ENCODE measurements around the gene DEDD.

DEDD gene

GRCh38 chr1:161091093-161091492 is 41.4 kb downstream of the DEDD start:
- Histone ChIP-seq H3K36me3 (ENCODE audit: control insufficient read depth, insufficient read depth, low read length) (no peaks in the 10 kb centered on the region), H3K4me3 (ENCODE audit: low read depth, low read length) (no peak overlapping the region), H3K27ac (ENCODE audit: low read depth, low read length) (no peak overlapping the region), H3K9me3 (ENCODE audit: control insufficient read depth, insufficient read depth, low read length) (no peaks in the 10 kb centered on the region), H3K9ac (ENCODE audit: low read depth, low read length) (no peak overlapping the region), H3K27me3 (ENCODE audit: control insufficient read depth, insufficient read depth, low read length) (no peaks in the 10 kb centered on the region), H3K4me1 (ENCODE audit: control insufficient read depth, insufficient read depth, low read length) (0 out of 2 replicates have a peak, but pooled peaks cover 7% of the 10 kb centered on the region)

GRCh38 chr1:161090617-161091016 is 41.9 kb downstream of the DEDD start:
- H3K9ac ChIP-seq (ENCODE audit: low read depth, low read length), result no peak overlapping the region
- H3K27ac ChIP-seq (ENCODE audit: low read depth, low read length), result no peak overlapping the region
- no peak overlapping the region for H3K4me3 ChIP-seq (ENCODE audit: low read depth, low read length)
- 0 out of 2 replicates have a peak, but pooled peaks cover 7% of the 10 kb centered on the region for H3K4me1 ChIP-seq (ENCODE audit: control insufficient read depth, insufficient read depth, low read length)
- no peaks in the 10 kb centered on the region for H3K27me3 ChIP-seq (ENCODE audit: control insufficient read depth, insufficient read depth, low read length)
- no peaks in the 10 kb centered on the region for H3K9me3 ChIP-seq (ENCODE audit: control insufficient read depth, insufficient read depth, low read length)
- H3K36me3 ChIP-seq (ENCODE audit: control insufficient read depth, insufficient read depth, low read length), result no peaks in the 10 kb centered on the region

- Histone ChIP-seq H3K4me3 (ENCODE audit: low read depth, low read length) (no peak overlapping the region), H3K9me3 (ENCODE audit: control insufficient read depth, insufficient read depth, low read length) (no peaks in the 10 kb centered on the region), H3K9ac (ENCODE audit: low read depth, low read length) (no peak overlapping the region), H3K27ac (ENCODE audit: low read depth, low read length) (no peak overlapping the region), H3K36me3 (ENCODE audit: control insufficient read depth, insufficient read depth, low read length) (no peaks in the 10 kb centered on the region), H3K4me1 (ENCODE audit: control insufficient read depth, insufficient read depth, low read length) (0 out of 2 replicates have a peak, but pooled peaks cover 7% of the 10 kb centered on the region), H3K27me3 (ENCODE audit: control insufficient read depth, insufficient read depth, low read length) (no peaks in the 10 kb centered on the region)
Measured at GRCh38 chr1:161089938-161090337, 42.5 kb downstream of the DEDD start.

GRCh38 chr1:161089251-161089924 is 43.1 kb downstream of the DEDD start, which contains the start of gene NECTIN4:
Gene NECTIN4, minus strand, starts transcription at chr1:161089558. Its CDS starts 262 bp downstream, at chr1:161089296.
- Histone ChIP-seq H3K9ac (ENCODE audit: low read depth, low read length) (no peak within 1 kb of the TSS), H3K27ac (ENCODE audit: low read depth, low read length) (no peak within 1 kb of the TSS), H3K4me3 (ENCODE audit: low read depth, low read length) (no peak within 1 kb of the TSS)

GRCh38 chr1:161088587-161089110 is 43.8 kb downstream of the DEDD start:
- H3K36me3 ChIP-seq (ENCODE audit: control insufficient read depth, insufficient read depth, low read length), result no peaks in the 10 kb centered on the region
- no peak overlapping the region for H3K4me3 ChIP-seq (ENCODE audit: low read depth, low read length)
- H3K27me3 ChIP-seq (ENCODE audit: control insufficient read depth, insufficient read depth, low read length), result no peaks in the 10 kb centered on the region
- no peaks in the 10 kb centered on the region for H3K9me3 ChIP-seq (ENCODE audit: control insufficient read depth, insufficient read depth, low read length)
- H3K27ac ChIP-seq (ENCODE audit: low read depth, low read length), result no peak overlapping the region
- H3K9ac ChIP-seq (ENCODE audit: low read depth, low read length), result no peak overlapping the region
- 0 out of 2 replicates have a peak, but pooled peaks cover 7% of the 10 kb centered on the region for H3K4me1 ChIP-seq (ENCODE audit: control insufficient read depth, insufficient read depth, low read length)

More at GRCh38 chr1:161089251-161089924, 43.1 kb downstream of the DEDD start, which contains the start of gene NECTIN4:
- Histone ChIP-seq H3K4me1 (ENCODE audit: control insufficient read depth, insufficient read depth, low read length) (0 out of 2 replicates have a peak, but pooled peaks cover 7% of the 10 kb centered on the region), H3K36me3 (ENCODE audit: control insufficient read depth, insufficient read depth, low read length) (no peaks in the 10 kb centered on the region), H3K27me3 (ENCODE audit: control insufficient read depth, insufficient read depth, low read length) (no peaks in the 10 kb centered on the region), H3K9me3 (ENCODE audit: control insufficient read depth, insufficient read depth, low read length) (no peaks in the 10 kb centered on the region)

- 0 out of 2 replicates have a peak, but pooled peaks cover 10% of the 10 kb centered on the region for H3K4me1 ChIP-seq (ENCODE audit: control insufficient read depth, insufficient read depth, low read length)
- no peaks in the 10 kb centered on the region for H3K36me3 ChIP-seq (ENCODE audit: control insufficient read depth, insufficient read depth, low read length)
- H3K4me3 ChIP-seq (ENCODE audit: low read depth, low read length), result no peak overlapping the region
- H3K27me3 ChIP-seq (ENCODE audit: control insufficient read depth, insufficient read depth, low read length), result no peaks in the 10 kb centered on the region
- H3K9me3 ChIP-seq (ENCODE audit: control insufficient read depth, insufficient read depth, low read length), result no peaks in the 10 kb centered on the region
- H3K27ac ChIP-seq (ENCODE audit: low read depth, low read length), result no peak overlapping the region
- H3K9ac ChIP-seq (ENCODE audit: low read depth, low read length), result no peak overlapping the region
Measured at GRCh38 chr1:161086457-161086856, 46.0 kb downstream of the DEDD start.

- Histone ChIP-seq H3K9ac (ENCODE audit: low read depth, low read length) (no peak overlapping the region), H3K4me3 (ENCODE audit: low read depth, low read length) (no peak overlapping the region), H3K9me3 (ENCODE audit: control insufficient read depth, insufficient read depth, low read length) (no peaks in the 10 kb centered on the region), H3K27me3 (ENCODE audit: control insufficient read depth, insufficient read depth, low read length) (no peaks in the 10 kb centered on the region), H3K36me3 (ENCODE audit: control insufficient read depth, insufficient read depth, low read length) (no peaks in the 10 kb centered on the region), H3K27ac (ENCODE audit: low read depth, low read length) (peak overlapping the region; percentile 9), H3K4me1 (ENCODE audit: control insufficient read depth, insufficient read depth, low read length) (0 out of 2 replicates have a peak, but pooled peaks cover 10% of the 10 kb centered on the region)
Measured at GRCh38 chr1:161085165-161085564, 47.3 kb downstream of the DEDD start.

GRCh38 chr1:161084597-161084988 is 47.9 kb downstream of the DEDD start:
- Histone ChIP-seq H3K4me1 (ENCODE audit: control insufficient read depth, insufficient read depth, low read length) (0 out of 2 replicates have a peak, but pooled peaks cover 8% of the 10 kb centered on the region), H3K9ac (ENCODE audit: low read depth, low read length) (no peak overlapping the region), H3K36me3 (ENCODE audit: control insufficient read depth, insufficient read depth, low read length) (no peaks in the 10 kb centered on the region), H3K27me3 (ENCODE audit: control insufficient read depth, insufficient read depth, low read length) (no peaks in the 10 kb centered on the region), H3K9me3 (ENCODE audit: control insufficient read depth, insufficient read depth, low read length) (no peaks in the 10 kb centered on the region), H3K27ac (ENCODE audit: low read depth, low read length) (peak overlapping the region; percentile 9), H3K4me3 (ENCODE audit: low read depth, low read length) (no peak overlapping the region)

GRCh38 chr1:161083748-161084596 is 48.5 kb downstream of the DEDD start:
- Histone ChIP-seq H3K9ac (ENCODE audit: low read depth, low read length) (no peak overlapping the region), H3K27me3 (ENCODE audit: control insufficient read depth, insufficient read depth, low read length) (no peaks in the 10 kb centered on the region)

GRCh38 chr1:161082996-161083747 is 49.3 kb downstream of the DEDD start:
- H3K27me3 ChIP-seq (ENCODE audit: control insufficient read depth, insufficient read depth, low read length), result no peaks in the 10 kb centered on the region
- 0 out of 2 replicates have a peak, but pooled peaks cover 4% of the 10 kb centered on the region for H3K4me1 ChIP-seq (ENCODE audit: control insufficient read depth, insufficient read depth, low read length)
- H3K9ac ChIP-seq (ENCODE audit: low read depth, low read length), result no peak overlapping the region
- H3K36me3 ChIP-seq (ENCODE audit: control insufficient read depth, insufficient read depth, low read length), result no peaks in the 10 kb centered on the region
- H3K4me3 ChIP-seq (ENCODE audit: low read depth, low read length), result no peak overlapping the region
- H3K9me3 ChIP-seq (ENCODE audit: control insufficient read depth, insufficient read depth, low read length), result no peaks in the 10 kb centered on the region
- peak overlapping the region; percentile 59 for H3K27ac ChIP-seq (ENCODE audit: low read depth, low read length)

More at GRCh38 chr1:161083748-161084596, 48.5 kb downstream of the DEDD start:
- Histone ChIP-seq H3K4me1 (ENCODE audit: control insufficient read depth, insufficient read depth, low read length) (0 out of 2 replicates have a peak, but pooled peaks cover 4% of the 10 kb centered on the region), H3K4me3 (ENCODE audit: low read depth, low read length) (no peak overlapping the region), H3K27ac (ENCODE audit: low read depth, low read length) (no peak overlapping the region), H3K9me3 (ENCODE audit: control insufficient read depth, insufficient read depth, low read length) (no peaks in the 10 kb centered on the region), H3K36me3 (ENCODE audit: control insufficient read depth, insufficient read depth, low read length) (no peaks in the 10 kb centered on the region)

Measured in HUES48 (cell line).